Prostate gland (tissue), 2 donors: Measurements from ENCODE around the gene MAN2C1. TPM values are rescaled to one million over a fixed set of nuclear protein-coding genes. Genes with fewer than 3 reads are reported as not detected.
"Not testable (repeated sequence)": the region's sequence is repeated elsewhere in the genome, so short reads cannot be mapped to it uniquely, and the experiment has no call there.

Source experiments
- DNase-seq: peaks from one replicate; pipeline ENCODE4 v3.0.0-alpha.2; 2019; ENCODE audit warnings: low spot score
- H3K27ac ChIP-seq, 2 donors: fragments of 200-600 bp; sonication (generic); 2 replicates each; pipeline ENCODE4 v1.5.1; 2017 to 2019
- H3K27me3 ChIP-seq: fragments of 200-600 bp; sonication (generic); replicated peaks from 2 replicates; pipeline ENCODE4 v1.5.1; 2019; ENCODE audit not compliant: insufficient read depth
- H3K36me3 ChIP-seq, 2 donors: fragments of 200-600 bp; sonication (generic); 1 replicate in 1 of 2; 2 replicates in 1 of 2; pipeline versions ENCODE4 v1.5.1 to v1.8.1; 2017 to 2019
- H3K4me1 ChIP-seq: fragments of 200-600 bp; sonication (generic); replicated peaks from 2 replicates; pipeline ENCODE4 v1.5.1; 2019
- H3K4me3 ChIP-seq, 2 donors: fragments of 200-600 bp; sonication (generic); 2 replicates each; pipeline ENCODE4 v1.5.1; 2017 to 2019
- H3K9me3 ChIP-seq: fragments of 200-600 bp; sonication (generic); 2 replicates; pipeline ENCODE4 v1.5.1; 2017
- POLR2A ChIP-seq: fragments of 450-650 bp; IDR thresholded peaks from one replicate; pipeline ENCODE4 v1.6.1; 2016; ENCODE audit warnings: antibody characterized with exemption, mild to moderate bottlenecking
- POLR2AphosphoS5 ChIP-seq: sonication (generic); formaldehyde crosslinking; IDR thresholded peaks from one replicate; pipeline ENCODE4 v1.6.1; 2017; ENCODE audit warnings: antibody characterized with exemption
- WGBS: methylation state at CpG from one replicate; pipeline ENCODE4 v1.1.5; 2018; 5-methylcytosine and 5-hydroxymethylcytosine counted together
- intact Hi-C: fragments of 100-400 bp; cut with DNase I; formaldehyde crosslinking; loops from one replicate; pipeline ENCODE4 v1.14.2; 2022
- total RNA-seq, 2 donors: library from RNA; depleted of rRNA; stranded (reverse); fragments of >200 nt; gene quantifications; one replicate each; pipeline ENCODE4 v1.1.0, GENCODE V29; 2016
- TF ChIP-seq, protein P1 (sequence below), 4 experiments: fragments of 200-600 bp in 2 of 4; fragments of 450-650 bp in 2 of 4; sonication (generic) in 2 of 4; IDR thresholded peaks; 1 replicate in 3 of 4; 2 replicates in 1 of 4; pipeline ENCODE4 v1.5.1; 2016 to 2019; ENCODE audit warnings: antibody characterized with exemption in 4 of 4, mild to moderate bottlenecking in 2 of 4, moderate library complexity in 2 of 4

The MAN2C1 gene
- total RNA-seq, 2 donors from 2014 or later, result 184 to 238 TPM

DNA sequence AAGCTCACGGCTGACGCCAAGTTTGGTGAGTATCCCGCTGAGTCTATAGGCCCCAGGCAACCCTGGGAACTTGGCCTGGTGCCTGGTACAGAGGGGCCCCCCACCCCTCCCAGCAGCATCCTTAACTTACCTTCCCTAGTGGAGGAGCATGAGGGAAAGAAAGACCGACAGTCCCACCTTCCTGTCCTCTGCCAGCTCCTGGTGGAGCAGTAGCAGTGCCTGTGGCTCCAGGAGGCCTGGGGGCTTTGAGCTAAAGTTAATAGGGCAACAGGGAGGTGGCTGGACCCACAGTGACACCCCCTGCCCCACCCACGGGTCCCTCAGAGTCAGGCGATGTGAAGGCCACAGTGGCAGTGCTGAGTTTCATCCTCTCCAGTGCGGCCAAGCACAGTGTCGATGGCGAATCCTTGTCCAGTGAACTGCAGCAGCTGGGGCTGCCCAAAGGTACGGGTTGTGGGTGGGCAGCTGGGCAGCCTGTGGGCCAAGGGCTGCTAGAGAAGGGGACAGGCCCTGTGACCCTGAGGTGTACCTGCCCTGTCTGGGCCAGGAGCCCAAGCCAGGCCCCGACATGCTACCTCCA is 29.7 kb downstream of the MAN2C1 start:
- H3K4me3 ChIP-seq, result no peak overlapping the region
- DNase-seq, result no peak
- TF ChIP-seq POLR2AphosphoS5 (no peak), POLR2A (no peak)
- TF ChIP-seq, protein P1, sequence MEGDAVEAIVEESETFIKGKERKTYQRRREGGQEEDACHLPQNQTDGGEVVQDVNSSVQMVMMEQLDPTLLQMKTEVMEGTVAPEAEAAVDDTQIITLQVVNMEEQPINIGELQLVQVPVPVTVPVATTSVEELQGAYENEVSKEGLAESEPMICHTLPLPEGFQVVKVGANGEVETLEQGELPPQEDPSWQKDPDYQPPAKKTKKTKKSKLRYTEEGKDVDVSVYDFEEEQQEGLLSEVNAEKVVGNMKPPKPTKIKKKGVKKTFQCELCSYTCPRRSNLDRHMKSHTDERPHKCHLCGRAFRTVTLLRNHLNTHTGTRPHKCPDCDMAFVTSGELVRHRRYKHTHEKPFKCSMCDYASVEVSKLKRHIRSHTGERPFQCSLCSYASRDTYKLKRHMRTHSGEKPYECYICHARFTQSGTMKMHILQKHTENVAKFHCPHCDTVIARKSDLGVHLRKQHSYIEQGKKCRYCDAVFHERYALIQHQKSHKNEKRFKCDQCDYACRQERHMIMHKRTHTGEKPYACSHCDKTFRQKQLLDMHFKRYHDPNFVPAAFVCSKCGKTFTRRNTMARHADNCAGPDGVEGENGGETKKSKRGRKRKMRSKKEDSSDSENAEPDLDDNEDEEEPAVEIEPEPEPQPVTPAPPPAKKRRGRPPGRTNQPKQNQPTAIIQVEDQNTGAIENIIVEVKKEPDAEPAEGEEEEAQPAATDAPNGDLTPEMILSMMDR (IDR thresholded peaks at IDR 0.05), result no peak
- H3K4me1 ChIP-seq, result no peaks in the 10 kb centered on the region
- no peak overlapping the region for H3K27ac ChIP-seq
- WGBS, result 73% methylated on average over 10 of the region's 11 CpGs
- intact Hi-C loops, result no loop called here
- H3K27me3 ChIP-seq, result no peaks in the 10 kb centered on the region
- no peaks in the 10 kb centered on the region for H3K36me3 ChIP-seq
- H3K9me3 ChIP-seq, result no peaks in the 10 kb centered on the region

GRCh38 chr15:75335705-75336355 is 32.6 kb downstream of the MAN2C1 start, which contains the start of gene COMMD4:
Gene COMMD4 (plus strand): TSS chr15:75336063. CDS start chr15:75336090, 27 bp downstream.
- Histone ChIP-seq H3K36me3 (no peaks in the 10 kb centered on the region), H3K4me3 (peak within 1 kb of the TSS; percentile 65 to 78), H3K27ac (peak within 1 kb of the TSS; percentile 45 to 51), H3K4me1 (no peaks in the 10 kb centered on the region), H3K27me3 (no peaks in the 10 kb centered on the region), H3K9me3 (no peaks in the 10 kb centered on the region)
- intact Hi-C loops, result no loop called here
- peak; percentile 92 for DNase-seq
- WGBS, result under 1% methylated on average over 40 of the region's 42 CpGs
- peak; percentile 95 for TF ChIP-seq POLR2AphosphoS5
- no peak for TF ChIP-seq POLR2A

- Histone ChIP-seq H3K9me3 (no peaks in the 10 kb centered on the region), H3K36me3 (no peaks in the 10 kb centered on the region), H3K4me3 (peak overlapping the region; percentile 65 to 78), H3K27me3 (no peaks in the 10 kb centered on the region), H3K4me1 (no peaks in the 10 kb centered on the region), H3K27ac (peak overlapping the region; percentile 45 to 51)
- DNase-seq, result no peak
- TF ChIP-seq, protein P1 (IDR thresholded peaks at IDR 0.05), result no peak
- TF ChIP-seq POLR2A (no peak), POLR2AphosphoS5 (no peak)
- intact Hi-C loops, result no loop called here
- WGBS, result 32% methylated on average over 3 of the region's 3 CpGs
These were observed 33.1 kb downstream of the MAN2C1 start for GRCh38 chr15:75335313-75335704.

- H3K27ac ChIP-seq, H3K9me3 ChIP-seq, H3K4me3 ChIP-seq, H3K27me3 ChIP-seq, H3K36me3 ChIP-seq, DNase-seq, intact Hi-C loops, H3K4me1 ChIP-seq: not testable (repeated sequence)
- 92% methylated on average over 15 of the region's 15 CpGs for WGBS
These were observed 34.6 kb downstream of the MAN2C1 start for GRCh38 chr15:75333654-75334419.

DNA sequence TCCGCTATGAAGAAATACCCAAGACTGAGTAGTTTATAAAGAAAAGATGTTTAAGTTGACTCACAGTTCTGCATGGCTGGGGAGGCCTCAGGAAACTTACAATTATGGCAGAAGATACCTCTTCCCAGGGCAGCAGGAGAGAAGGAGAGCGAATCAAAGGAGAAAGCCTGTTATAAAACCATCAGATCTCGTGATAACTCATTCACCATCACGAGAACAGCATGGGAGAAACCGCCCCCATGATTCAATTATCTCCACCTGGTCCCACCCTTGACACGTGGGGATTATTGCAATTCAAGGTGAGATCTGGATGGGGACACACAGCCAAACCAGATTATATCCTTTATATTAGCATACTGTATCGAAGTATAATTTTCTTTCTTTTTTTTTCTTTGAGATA is 36.3 kb downstream of the MAN2C1 start:
- H3K9me3 ChIP-seq, result not testable (repeated sequence)
- 65% methylated on average over 7 of the region's 7 CpGs for WGBS

GRCh38 chr15:75329571-75329970 is 38.8 kb downstream of the MAN2C1 start:
- intact Hi-C loops, result no loop called here
- WGBS, result 90% methylated on average over 2 of the region's 2 CpGs
- no peaks in the 10 kb centered on the region for H3K4me1 ChIP-seq
- no peak for DNase-seq
- H3K9me3 ChIP-seq, result no peaks in the 10 kb centered on the region
- no peaks in the 10 kb centered on the region for H3K27me3 ChIP-seq
- no peak overlapping the region for H3K4me3 ChIP-seq
- TF ChIP-seq POLR2AphosphoS5, result no peak
- TF ChIP-seq, protein P1 (IDR thresholded peaks at IDR 0.05), result no peak
- TF ChIP-seq POLR2A, result no peak
- no peaks in the 10 kb centered on the region for H3K36me3 ChIP-seq
- H3K27ac ChIP-seq, result no peak overlapping the region

More for the DNA sequence above, 36.3 kb downstream of the MAN2C1 start:
- DNase-seq, intact Hi-C loops, H3K27ac ChIP-seq, H3K27me3 ChIP-seq, H3K4me1 ChIP-seq, H3K36me3 ChIP-seq, H3K4me3 ChIP-seq: not testable (repeated sequence)
